GM12891 (cell line): Measurements from ENCODE around the gene RBBP7.

Source experiments
- POLR2A ChIP-seq: IDR thresholded peaks from 2 replicates; pipeline ENCODE4 v1.6.1; 2011; ENCODE audit warnings: low read depth, low read length, control low read depth
- POLR2AphosphoS5 ChIP-seq: IDR thresholded peaks from 2 replicates; pipeline ENCODE4 v1.6.1; 2011; ENCODE audit warnings: low read depth, low read length, control low read depth
- SPI1 ChIP-seq: IDR thresholded peaks from 2 replicates; pipeline ENCODE4 v1.6.1; 2011; ENCODE audit warnings: low read depth, low read length, control low read depth
- TAF1 ChIP-seq: IDR thresholded peaks from 2 replicates; pipeline ENCODE4 v1.6.1; 2011; ENCODE audit warnings: low read depth, low read length, control low read depth

DNA sequence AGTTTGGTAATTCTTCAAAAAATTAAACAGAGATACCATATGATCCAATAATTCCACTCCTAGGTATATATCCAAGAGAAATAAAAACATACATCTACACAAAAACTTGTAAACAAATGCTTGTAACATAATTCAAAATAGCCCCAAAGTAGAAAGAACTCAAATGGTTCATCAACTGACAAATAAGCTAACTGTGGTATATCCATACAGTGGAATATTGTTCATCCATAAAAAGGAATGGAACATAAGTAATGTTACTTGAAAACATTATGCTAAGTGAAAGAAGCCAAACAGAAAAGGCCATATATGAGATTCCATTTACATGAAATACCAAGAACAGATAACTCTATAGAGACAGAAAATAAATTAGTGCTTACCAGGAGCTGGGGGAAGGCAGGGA, 13.4 kb downstream of the RBBP7 start:
- no peak for TF ChIP-seq POLR2A
- no peak for TF ChIP-seq POLR2AphosphoS5
- no peak for TF ChIP-seq TAF1
- TF ChIP-seq SPI1 = no peak
